ENCODE results near the gene SPATA19.
"Not testable (repeated sequence)": the region's sequence is repeated elsewhere in the genome, so short reads cannot be mapped to it uniquely, and the experiment has no call there.

The SPATA19 gene

DNA sequence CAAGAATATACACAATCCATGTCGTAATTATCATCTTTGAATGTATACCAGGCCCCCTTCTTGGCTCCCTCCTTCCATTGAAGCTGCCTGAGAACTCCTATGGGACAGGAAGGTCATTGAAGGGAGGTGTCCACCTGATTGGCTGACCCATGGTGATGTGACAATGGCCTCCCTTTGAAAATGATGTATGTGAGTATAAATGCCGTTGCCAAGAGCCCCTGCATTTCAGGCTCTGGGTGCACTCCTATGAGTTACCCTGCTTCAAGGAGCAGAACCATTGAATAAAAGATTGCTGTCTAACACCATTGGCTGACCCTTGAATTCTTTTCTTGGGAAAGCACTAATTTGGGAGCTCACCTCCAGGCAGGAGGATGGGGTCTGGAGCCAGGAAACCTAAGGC lies at the start of gene SPATA19:
Gene SPATA19, minus strand, starts transcription at position 101 of the 400 bp plus-strand sequence. Its CDS starts 67 bp downstream, at position 34.
- no peak for DNase-seq (ENCODE audit: low read depth in 2 of 2, low spot score in 1 of 2)

GRCh38 chr11:133895061-133895479 lies 49.8 kb upstream of the SPATA19 start:
- DNase-seq (ENCODE audit: low read depth in 2 of 2, low spot score in 1 of 2), result no peak

DNA sequence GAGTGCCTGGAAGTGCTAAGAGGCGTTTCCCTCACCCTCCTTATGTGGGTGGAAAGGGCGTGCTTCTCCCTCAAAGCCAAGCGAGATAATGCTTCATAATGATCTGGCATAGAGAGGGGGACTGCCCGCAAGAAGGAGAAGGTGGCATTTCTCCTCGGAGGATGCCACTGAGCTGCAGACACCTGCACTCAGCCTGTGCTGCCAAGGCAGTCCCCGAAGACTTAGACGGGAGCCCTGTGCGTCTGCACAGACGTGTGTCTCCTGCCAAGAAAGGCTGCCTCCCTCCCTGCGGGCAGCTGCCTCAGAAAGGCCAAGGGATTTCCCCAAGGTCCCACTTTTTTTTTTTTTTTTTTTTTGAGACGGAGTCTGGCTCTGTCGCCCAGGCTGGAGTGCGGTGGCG lies 48.1 kb upstream of the SPATA19 start:
- DNase-seq (ENCODE audit: low read depth in 2 of 2, low spot score in 1 of 2), result no peak

- DNase-seq (ENCODE audit: low read depth in 2 of 2, low spot score in 1 of 2), result no peak
Measured at GRCh38 chr11:133892584-133893380, 47.5 kb upstream of the SPATA19 start.

DNA sequence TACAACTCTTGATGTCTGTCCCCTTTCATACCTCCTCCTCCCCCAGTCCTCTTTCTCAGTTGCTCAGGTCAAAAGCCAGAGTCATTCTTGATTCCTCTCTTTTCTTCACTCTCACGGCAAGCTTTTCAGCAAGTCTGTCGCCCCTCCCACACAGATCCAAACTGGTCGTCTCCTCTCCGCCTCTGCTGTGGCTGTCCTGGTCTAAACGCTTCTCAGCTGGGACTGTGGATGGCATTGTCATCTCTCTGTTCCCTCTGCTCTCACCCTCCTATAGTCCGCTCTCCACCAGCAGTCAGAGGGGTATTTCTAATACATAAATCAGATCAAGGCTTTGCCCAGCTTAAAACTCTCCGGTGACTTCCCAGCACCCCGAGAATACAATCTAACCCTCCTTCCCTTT lies 46.8 kb upstream of the SPATA19 start:
- DNase-seq (ENCODE audit: low read depth in 2 of 2, low spot score in 1 of 2), result no peak

DNA sequence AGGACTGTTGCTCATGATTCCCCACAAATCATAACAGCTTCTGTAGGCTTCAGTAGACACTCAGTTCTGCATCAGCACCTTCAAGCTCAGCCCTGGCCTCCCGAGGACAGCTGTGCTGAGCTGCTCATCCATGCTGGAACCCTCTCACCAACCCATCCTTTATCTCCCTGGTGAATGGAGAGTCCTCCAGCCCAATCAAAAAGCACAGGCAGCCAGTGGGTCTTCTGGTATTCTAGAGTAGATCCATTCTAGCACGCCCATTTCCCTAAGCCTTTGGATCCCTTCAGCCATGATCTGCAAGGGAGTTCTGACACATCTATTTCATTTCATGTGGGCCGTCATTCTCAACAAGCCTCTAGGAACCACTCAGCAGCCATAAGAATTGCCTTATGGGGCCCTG lies 44.6 kb upstream of the SPATA19 start:
- DNase-seq (ENCODE audit: low read depth in 2 of 2, low spot score in 1 of 2), result no peak

DNA sequence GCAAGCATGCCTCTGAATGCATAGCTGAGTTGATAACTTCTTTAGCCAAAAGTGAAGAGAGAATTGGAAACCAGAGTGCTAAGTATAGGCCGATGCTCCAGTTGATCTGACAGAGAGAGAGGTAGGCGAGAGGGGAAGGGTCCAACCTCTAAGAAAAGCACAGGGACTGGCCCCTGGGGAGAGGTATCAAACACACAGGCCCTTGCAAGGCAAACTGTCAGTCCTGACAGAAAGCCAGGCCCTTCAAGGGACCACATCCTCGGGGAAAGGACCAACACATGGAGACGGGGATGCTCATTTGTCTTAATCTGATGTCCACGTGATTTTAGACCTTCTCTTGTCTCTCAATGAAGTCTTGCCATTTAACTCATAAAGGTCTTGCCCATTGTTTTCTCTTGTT lies 43.9 kb upstream of the SPATA19 start:
- DNase-seq (ENCODE audit: low read depth in 2 of 2, low spot score in 1 of 2), result no peak

- DNase-seq (ENCODE audit: low read depth in 2 of 2, low spot score in 1 of 2), result no peak
Measured at GRCh38 chr11:133887692-133888332, 42.5 kb upstream of the SPATA19 start.

DNA sequence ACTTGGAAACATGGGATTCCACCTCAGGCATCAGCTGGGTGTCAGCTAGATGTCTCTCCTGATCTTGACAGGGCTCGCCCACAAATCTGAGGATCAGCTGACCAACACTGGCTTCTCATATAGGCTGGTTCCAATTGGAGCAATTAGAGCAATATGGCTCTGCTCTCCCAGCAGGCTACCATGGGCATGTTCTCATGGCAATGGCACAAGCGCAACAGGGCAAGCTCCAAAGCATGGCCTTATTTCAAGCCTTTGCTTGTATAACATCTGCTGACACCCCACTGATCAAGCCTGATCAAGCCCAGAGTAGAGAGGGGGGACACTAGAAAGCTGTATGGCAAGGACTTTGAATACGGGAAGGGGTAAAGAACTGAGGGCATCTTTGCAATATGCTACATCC lies 40.7 kb upstream of the SPATA19 start:
- DNase-seq (ENCODE audit: low read depth in 2 of 2, low spot score in 1 of 2), result no peak

DNA sequence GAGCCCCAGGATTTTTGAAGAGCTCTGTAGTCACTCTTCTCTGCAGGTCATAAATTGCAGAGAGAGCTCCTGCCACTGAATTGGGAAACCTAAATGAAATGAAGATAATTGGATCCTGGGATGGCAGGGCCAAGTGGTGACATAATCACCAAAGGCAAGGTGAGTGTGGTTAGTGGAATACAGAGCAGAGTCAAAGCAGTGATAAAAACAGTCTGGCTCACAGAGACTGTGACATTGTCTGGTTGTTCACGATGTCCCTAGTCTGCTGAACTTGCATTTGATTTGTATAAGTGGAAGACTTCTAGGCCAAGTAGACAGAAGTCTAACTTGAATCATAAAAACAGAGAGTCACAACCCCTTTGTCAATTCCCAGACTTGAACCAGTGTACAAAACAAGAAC lies 26.8 kb upstream of the SPATA19 start:
- DNase-seq (ENCODE audit: low read depth in 2 of 2, low spot score in 1 of 2), result no peak

DNA sequence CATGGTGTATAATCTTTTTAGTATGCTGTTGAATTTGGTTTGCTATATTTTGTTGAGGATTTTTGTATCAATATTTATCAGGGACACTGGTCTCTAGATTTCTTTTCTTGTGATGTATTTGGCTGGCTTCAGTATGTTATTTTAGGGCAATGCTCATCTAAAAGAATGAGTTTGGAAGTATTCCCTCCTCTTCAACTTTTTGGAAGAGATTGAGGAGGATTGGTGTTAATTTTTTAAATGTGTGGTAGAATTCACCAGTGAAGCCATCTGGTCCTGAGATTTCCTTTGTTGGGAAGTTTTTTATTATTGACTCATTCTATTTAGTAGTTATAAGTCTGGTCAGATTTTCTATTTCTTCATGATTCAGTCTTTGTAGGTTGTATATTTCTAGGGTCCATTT lies 22.1 kb upstream of the SPATA19 start:
- no peak for DNase-seq (ENCODE audit: low read depth in 2 of 2, low spot score in 1 of 2)

DNA sequence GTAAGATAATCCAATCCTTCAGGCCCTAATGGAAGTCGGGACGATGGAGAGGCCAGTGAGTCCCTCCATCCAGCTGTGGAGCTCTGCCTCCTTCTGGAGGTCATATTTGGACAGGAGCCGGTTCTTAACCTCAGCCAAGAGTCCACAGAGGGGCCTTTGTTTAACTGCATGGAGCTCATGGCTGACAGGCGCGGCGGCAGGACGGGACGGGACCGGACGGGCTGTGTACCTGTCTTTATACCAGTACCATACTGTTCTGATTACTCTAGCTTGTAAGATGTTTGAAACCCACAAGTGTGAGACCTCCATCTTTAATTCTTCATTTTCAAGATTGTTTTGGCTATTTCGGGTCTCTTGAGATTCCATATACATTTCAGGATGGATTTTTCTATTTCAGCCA lies 20.2 kb upstream of the SPATA19 start:
- no peak for DNase-seq (ENCODE audit: low read depth in 2 of 2, low spot score in 1 of 2)

DNA sequence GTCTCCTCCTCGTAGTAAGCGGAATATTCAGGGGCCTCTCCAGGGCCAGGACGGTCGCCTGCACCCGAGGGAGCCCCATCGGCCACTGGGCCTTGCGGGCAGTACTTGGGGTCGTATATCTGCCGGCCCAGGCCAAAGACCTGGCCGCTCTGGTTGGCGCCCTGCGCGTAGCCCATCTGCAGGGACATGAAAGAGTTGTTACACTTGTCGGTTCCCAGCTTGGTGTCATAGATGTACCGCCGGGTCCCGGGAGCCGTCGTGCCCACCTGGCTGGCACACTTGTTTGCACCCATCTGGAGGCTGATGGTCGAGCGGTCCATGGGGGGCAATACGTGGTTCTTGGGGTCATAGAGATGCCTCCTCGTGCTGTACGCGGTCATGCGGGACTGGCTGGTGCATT lies 19.4 kb upstream of the SPATA19 start:
- no peak for DNase-seq (ENCODE audit: low read depth in 2 of 2, low spot score in 1 of 2)

GRCh38 chr11:133860151-133860550 lies 14.8 kb upstream of the SPATA19 start:
- no peak for DNase-seq (ENCODE audit: low read depth in 2 of 2, low spot score in 1 of 2)

DNA sequence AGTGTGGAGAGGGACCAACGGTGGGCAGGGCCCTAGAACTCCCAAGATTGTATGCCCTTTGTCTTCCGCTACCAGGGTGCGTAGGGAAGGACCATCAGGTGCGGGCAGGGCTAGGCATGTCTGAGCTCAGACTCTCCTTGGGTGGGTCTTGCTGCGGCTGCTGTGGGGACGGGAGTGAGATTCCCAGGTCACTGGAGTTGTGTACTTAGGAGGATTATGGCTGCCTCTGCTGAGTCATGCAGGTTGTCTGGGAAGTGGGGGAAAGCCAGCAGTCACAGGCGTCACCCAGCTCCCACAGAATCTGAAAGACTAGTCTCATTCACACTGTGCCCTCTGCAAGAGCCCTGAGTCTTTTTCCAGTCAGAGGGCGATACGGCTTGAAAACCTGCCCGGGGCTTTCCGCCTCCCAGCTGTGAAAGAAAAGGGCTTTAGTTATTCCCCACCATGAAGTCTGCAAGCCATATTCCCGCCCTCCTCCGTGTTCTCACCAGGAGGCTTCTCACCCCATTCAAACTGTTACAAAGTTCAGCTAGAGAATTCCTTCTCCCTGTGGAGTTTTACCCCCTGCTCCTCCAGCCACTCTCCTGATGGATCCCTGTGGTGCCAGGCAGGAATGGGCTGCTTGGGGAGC lies 9.1 kb upstream of the SPATA19 start:
- not testable (repeated sequence) for DNase-seq (ENCODE audit: low read depth in 2 of 2, low spot score in 1 of 2)

GRCh38 chr11:133844217-133844616 lies 1.1 kb downstream of the SPATA19 start:
- DNase-seq (ENCODE audit: low read depth in 2 of 2, low spot score in 1 of 2), result no peak

DNA sequence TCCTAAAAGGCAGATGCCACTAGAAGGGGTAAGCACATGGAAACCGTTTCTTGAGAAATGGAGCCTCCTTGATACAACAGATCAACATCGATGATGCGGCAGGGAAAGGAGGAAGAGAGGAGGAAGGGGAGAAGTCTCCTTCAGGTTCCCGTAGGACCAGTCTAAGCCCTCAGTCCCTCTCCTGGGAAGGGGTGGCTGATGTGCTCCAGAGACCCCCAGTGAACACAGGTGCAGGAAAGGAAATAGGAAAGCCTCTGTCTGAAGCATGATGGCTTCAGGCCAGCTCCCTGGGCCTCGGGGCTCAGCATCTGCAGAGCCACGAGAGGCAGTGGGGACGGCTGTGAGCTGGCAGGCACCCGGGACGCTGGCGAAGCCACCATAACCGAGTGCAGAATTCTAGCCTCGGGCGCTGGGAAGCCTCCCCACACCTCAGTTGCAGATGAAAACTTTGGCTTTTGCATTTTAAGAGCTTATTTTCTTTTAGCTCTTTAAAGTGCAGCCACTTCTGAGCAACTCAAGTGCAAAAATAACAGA lies 1.8 kb downstream of the SPATA19 start:
- DNase-seq (ENCODE audit: low read depth in 2 of 2, low spot score in 1 of 2), result no peak

DNA sequence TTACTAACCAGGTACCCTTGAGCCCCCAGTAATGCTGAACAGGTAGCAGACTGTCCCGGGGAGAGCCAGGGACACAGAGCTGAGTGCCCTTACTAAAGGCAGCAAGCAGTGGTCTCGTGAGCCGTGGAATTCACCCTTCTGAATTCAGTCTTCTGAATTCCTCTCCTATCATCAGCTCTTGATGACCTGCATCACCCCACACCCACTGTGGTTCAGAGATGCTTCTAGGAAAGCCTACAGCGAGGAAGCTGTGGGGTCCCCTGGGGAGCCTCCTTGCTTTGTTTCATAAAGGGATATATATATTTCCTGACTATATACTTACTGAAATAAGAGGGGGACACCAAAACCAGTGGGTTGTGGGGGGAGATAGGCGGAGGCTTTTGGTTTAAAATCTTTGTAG lies 2.6 kb downstream of the SPATA19 start:
- no peak for DNase-seq (ENCODE audit: low read depth in 2 of 2, low spot score in 1 of 2)

DNA sequence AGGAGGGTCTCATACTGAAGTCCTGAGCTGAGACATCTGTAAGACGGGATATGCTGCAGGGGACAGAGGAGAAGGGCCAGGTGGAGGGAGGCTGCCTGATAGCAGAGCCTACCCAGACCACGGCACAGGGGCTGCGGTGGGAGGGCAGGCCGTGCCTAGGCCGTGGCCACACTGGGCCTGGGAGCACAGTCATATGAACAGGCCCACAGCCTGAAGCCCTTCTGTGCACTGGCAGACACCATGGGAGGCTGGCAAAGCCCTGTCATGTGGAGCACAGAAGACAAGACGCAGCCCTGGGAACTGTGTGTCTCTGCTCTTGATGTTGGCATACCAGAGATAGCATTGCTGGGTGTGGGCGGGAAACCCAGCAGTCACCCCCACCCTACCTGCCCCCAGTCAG lies 3.3 kb downstream of the SPATA19 start:
- no peak for DNase-seq (ENCODE audit: low read depth in 2 of 2, low spot score in 1 of 2)

GRCh38 chr11:133841279-133842043 lies 3.9 kb downstream of the SPATA19 start:
- no peak for DNase-seq (ENCODE audit: low read depth in 2 of 2, low spot score in 1 of 2)

DNA sequence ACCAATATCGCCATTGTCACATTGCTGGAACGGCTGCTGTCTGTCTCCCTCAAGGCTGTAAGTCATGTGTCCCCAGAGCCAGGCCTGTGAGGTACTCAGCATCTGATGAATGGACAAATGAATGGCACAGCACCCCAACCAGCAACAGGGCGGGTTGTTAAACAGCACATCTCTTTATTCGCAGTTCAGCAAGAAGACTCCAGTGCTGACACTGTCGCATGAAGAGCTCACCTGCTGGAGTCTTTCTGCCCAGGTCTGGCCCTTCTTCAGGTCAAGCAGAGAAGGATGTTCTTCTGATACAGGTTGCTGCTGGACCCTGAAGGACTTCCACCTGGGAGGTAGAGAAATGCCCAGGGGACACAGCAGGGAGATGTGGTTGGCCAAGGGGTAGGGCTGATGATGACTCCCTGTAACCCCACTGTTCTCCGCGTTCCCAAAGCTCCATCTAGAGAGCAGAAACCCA lies 4.8 kb downstream of the SPATA19 start:
- no peak for DNase-seq (ENCODE audit: low read depth in 2 of 2, low spot score in 1 of 2)
